C4-2B (cell line): Measurements from ENCODE around the gene PRKCE.

ENCODE experiments used
- H3K27ac ChIP-seq: fragments of 450-650 bp; 2 replicates; pipeline ENCODE4 v1.5.1; 2017
- CTCF ChIP-seq: fragments of 450-650 bp; conservative IDR thresholded peaks from 2 replicates; pipeline ENCODE4 v1.5.1; 2017; ENCODE audit warnings: mild to moderate bottlenecking
- ZFX ChIP-seq: fragments of 450-650 bp; IDR thresholded peaks from 2 replicates; pipeline ENCODE4 v1.6.1; 2017

PRKCE gene

DNA sequence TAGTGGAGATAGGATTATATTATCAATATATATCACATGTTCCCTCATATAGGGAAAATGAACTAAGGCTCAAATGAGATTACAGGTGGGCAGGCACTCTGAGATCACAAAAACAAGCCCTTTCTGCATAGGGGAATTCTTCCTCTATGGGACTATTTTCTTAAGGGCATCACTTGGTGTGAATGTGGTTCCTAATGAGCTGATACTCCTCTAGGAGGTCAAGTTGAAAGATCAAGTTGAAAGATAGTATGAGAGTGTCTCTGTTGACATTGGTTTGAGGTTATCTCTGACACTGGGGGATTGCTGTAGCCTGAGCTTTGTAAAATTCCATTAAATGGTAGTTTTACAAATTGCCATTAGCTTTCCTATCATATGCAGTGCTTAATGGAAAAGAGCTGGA lies 270.4 kb downstream of the PRKCE start:
- TF ChIP-seq ZFX (no peak), CTCF (no peak)
- no peak overlapping the region for H3K27ac ChIP-seq

DNA sequence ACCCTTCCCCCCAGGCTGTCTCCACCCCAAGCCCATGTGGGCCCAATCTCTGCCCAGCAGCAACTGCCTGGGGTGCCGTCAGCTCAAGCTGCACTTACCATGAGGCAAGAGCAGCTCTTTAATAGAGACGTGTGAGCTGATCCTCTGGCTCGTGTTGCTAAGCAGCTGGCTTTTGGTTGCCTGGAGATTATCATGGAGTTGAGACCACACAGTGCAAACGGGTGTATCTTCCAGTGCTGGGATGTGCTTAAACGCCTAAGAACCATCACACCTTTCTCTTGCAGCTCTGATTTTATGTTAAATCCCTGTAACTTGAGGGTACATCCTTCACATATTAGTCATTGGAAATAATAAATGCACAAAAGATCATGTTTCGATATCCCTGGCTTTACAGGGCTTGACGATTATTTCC lies 271.1 kb downstream of the PRKCE start:
- no peak overlapping the region for H3K27ac ChIP-seq
- TF ChIP-seq ZFX, result no peak
- TF ChIP-seq CTCF, result no peak

DNA sequence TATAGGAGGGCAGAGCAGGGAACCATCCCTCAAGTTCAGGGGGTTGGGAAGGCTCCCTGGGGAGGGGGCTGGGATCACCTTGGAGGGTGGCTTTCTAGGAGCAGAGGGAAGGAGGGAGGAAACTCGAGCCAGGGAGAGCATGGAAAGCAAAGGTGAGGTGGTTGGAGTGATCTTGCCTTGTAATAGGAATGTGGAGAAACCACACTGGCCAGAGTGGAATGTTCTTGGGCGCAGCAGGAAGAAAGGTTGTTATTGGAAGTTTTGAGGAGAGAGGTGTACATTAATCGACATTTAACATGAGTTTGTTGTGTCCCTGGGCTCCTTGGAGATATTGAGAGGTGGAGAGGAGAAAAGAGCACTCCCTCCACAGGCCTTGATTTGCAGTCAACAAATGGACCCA lies 272.2 kb downstream of the PRKCE start:
- H3K27ac ChIP-seq, result no peak overlapping the region
- TF ChIP-seq ZFX (no peak), CTCF (no peak)

- TF ChIP-seq ZFX (no peak), CTCF (no peak)
- no peak overlapping the region for H3K27ac ChIP-seq
Observed at GRCh38 chr2:45925026-45925425, 273.6 kb downstream of the PRKCE start.

GRCh38 chr2:45925636-45926366 lies 274.3 kb downstream of the PRKCE start:
- no peak for TF ChIP-seq ZFX
- TF ChIP-seq CTCF, result no peak
- no peak overlapping the region for H3K27ac ChIP-seq

- TF ChIP-seq ZFX (no peak), CTCF (no peak)
- no peak overlapping the region for H3K27ac ChIP-seq
Observed at GRCh38 chr2:45928946-45929345, 277.5 kb downstream of the PRKCE start.

GRCh38 chr2:45929674-45930395 lies 278.4 kb downstream of the PRKCE start:
- no peak overlapping the region for H3K27ac ChIP-seq
- no peak for TF ChIP-seq ZFX
